GM21529 (cell line): ENCODE measurements around the gene RCN1.
"Not testable (repeated sequence)": the region's sequence is repeated elsewhere in the genome, so short reads cannot be mapped to it uniquely, and the experiment has no call there.

ENCODE experiments used
- ATAC-seq: cut with Tn5 transposase; IDR thresholded peaks from one replicate; pipeline ENCODE4 v1.9.1; 2021; ENCODE audit not compliant: unreplicated experiment

RCN1 gene

GRCh38 chr11:32109592-32109991, 18.7 kb downstream of the RCN1 start:
- ATAC-seq, result no peak

- no peak for ATAC-seq
Measured at GRCh38 chr11:32110795-32111194, 19.9 kb downstream of the RCN1 start.

GRCh38 chr11:32113200-32113919, 22.5 kb downstream of the RCN1 start:
- ATAC-seq, result no peak

GRCh38 chr11:32113920-32114203, 23.0 kb downstream of the RCN1 start:
- ATAC-seq, result no peak

GRCh38 chr11:32115446-32115845, 24.6 kb downstream of the RCN1 start:
- ATAC-seq, result no peak

GRCh38 chr11:32116668-32117067, 25.8 kb downstream of the RCN1 start:
- no peak for ATAC-seq

GRCh38 chr11:32118025-32118974, 27.4 kb downstream of the RCN1 start:
- no peak for ATAC-seq

GRCh38 chr11:32119139-32119538, 28.3 kb downstream of the RCN1 start:
- not testable (repeated sequence) for ATAC-seq

- ATAC-seq, result peak; percentile 66
Measured at GRCh38 chr11:32121012-32121411, 30.1 kb downstream of the RCN1 start.

- ATAC-seq, result no peak
Measured at GRCh38 chr11:32122200-32122599, 31.3 kb downstream of the RCN1 start.

GRCh38 chr11:32131321-32131720, 40.4 kb downstream of the RCN1 start:
- ATAC-seq, result no peak

- ATAC-seq, result no peak
Measured at GRCh38 chr11:32136657-32137056, 45.8 kb downstream of the RCN1 start.

GRCh38 chr11:32137263-32137662, 46.4 kb downstream of the RCN1 start:
- ATAC-seq, result no peak

GRCh38 chr11:32137869-32138268, 47.0 kb downstream of the RCN1 start:
- ATAC-seq, result no peak

- no peak for ATAC-seq
Measured at GRCh38 chr11:32138902-32139301, 48.0 kb downstream of the RCN1 start.

- no peak for ATAC-seq
Measured at GRCh38 chr11:32139896-32140520, 49.1 kb downstream of the RCN1 start.

- no peak for ATAC-seq
Measured at GRCh38 chr11:32141745-32142546, 51.1 kb downstream of the RCN1 start.

- no peak for ATAC-seq
Measured at GRCh38 chr11:32143378-32143777, 52.5 kb downstream of the RCN1 start.

- no peak for ATAC-seq
Measured at GRCh38 chr11:32145282-32145681, 54.4 kb downstream of the RCN1 start.

GRCh38 chr11:32148895-32149294, 58.0 kb downstream of the RCN1 start:
- no peak for ATAC-seq

GRCh38 chr11:32149748-32150147, 58.9 kb downstream of the RCN1 start:
- ATAC-seq, result no peak
